Measurements from ENCODE around the gene TBL3. TPM values are rescaled to one million over a fixed set of nuclear protein-coding genes. Genes with fewer than 3 reads are reported as not detected.
A peak's percentile ranks its signal among the peaks of the same experiment; 100 is the strongest.

TBL3 gene
- total and polyA plus RNA-seq, 2 of the 8 experiments (the other 6 are each of a cell fraction or from before 2014, with no cell fraction given), result 65.8 to 137 TPM

GRCh38 chr16:1940273-1941161, 31.3 kb upstream of the TBL3 start:
- POLR2A ChIA-PET (ENCODE audit: partially characterized antibody), result interaction anchor here (0.6 to 11.7 kb wide), 6 partner anchors 8 to 971 kb away, joined by 3 to 336 read pairs (median 4); partner anchors contain the start of genes GFER, NDUFB10, RNF151 and RPL3L
- H2BK5ac ChIP-seq (ENCODE audit: low read depth, low read length), result no peak overlapping the region
- CTCF ChIA-PET (ENCODE audit: partially characterized antibody), result interaction anchor here (0.6 to 6.3 kb wide), 19 partner anchors 9 to 1698 kb away, joined by 3 to 62 read pairs (median 5); partner anchors contain the start of genes MEIOB and RPL3L
- H2BK12ac ChIP-seq (ENCODE audit: low read depth, low read length), result no peak overlapping the region
- H3K23me2 ChIP-seq (ENCODE audit: low read depth, low read length), result peaks cover 6% of the 10 kb centered on the region; the same call in 1 of the 2 replicates
- H4K5ac ChIP-seq (ENCODE audit: insufficient read length, low read depth, low read length), result no peak overlapping the region
- H3K27me3 ChIP-seq (replicated peaks in 1 of 4; ENCODE audit: control insufficient read depth in 3 of 4, extremely low read depth in 1 of 4, insufficient read depth in 3 of 4, low read length in 3 of 4), result peaks cover 0 to 2% (median 0%) of the 10 kb centered on the region in 4 experiments; a peak in 1 of 7 replicates
- H2AFZ ChIP-seq (ENCODE audit: low read length), result no peak overlapping the region
- WGBS, 2 experiments (ENCODE audit: extremely low coverage in 1 of 2, insufficient coverage in 1 of 2, insufficient read length in 1 of 2, insufficient replicate concordance in 2 of 2, low coverage in 1 of 2, low lambda C conversion rate in 2 of 2, missing lambda C conversion rate in 1 of 2), result 94% methylated on average over 22 of the region's 23 CpGs; no CpG with 5 or more reads in 1 of the 2 experiments
- H3K36me3 ChIP-seq (ENCODE audit: control insufficient read depth in 2 of 4, insufficient read depth in 4 of 4, low read length in 3 of 4), result peaks cover 4 to 12% (median 8%) of the 10 kb centered on the region in 4 experiments; a peak in 5 of 8 replicates
- H3K79me2 ChIP-seq (ENCODE audit: control insufficient read depth in 1 of 2, insufficient read depth in 2 of 2, low read length in 2 of 2), result no peaks in the 10 kb centered on the region
- no peak for DNase-seq (ENCODE audit: low read depth in 1 of 2, low spot score in 2 of 2)
- no peak overlapping the region; a peak in 1 of 7 replicates for H3K9ac ChIP-seq (replicated peaks in 1 of 4; ENCODE audit: extremely low read depth in 1 of 4, low read depth in 3 of 4, low read length in 3 of 4)
- no peak overlapping the region for H3K4ac ChIP-seq (replicated peaks; ENCODE audit: insufficient read length, low read depth, low read length)
- no peak overlapping the region for H3K56ac ChIP-seq (replicated peaks; ENCODE audit: insufficient read length, low read depth, low read length)
- H3K14ac ChIP-seq (ENCODE audit: insufficient read length), result no peak overlapping the region
- H3K23ac ChIP-seq (ENCODE audit: insufficient read length), result no peak overlapping the region
- no peak overlapping the region for H2BK20ac ChIP-seq (ENCODE audit: low read length)
- H2AK5ac ChIP-seq (ENCODE audit: low read depth, low read length), result no peak overlapping the region
- no peak overlapping the region for H3K4me3 ChIP-seq (ENCODE audit: extremely low read depth in 1 of 4, insufficient read depth in 2 of 4, low read depth in 3 of 4, low read length in 4 of 4)
- no peak overlapping the region for H3K18ac ChIP-seq (ENCODE audit: extremely low read depth, low read length)
- no peak overlapping the region for H2BK120ac ChIP-seq (replicated peaks; ENCODE audit: low read depth, low read length)
- H3K9me3 ChIP-seq (ENCODE audit: insufficient read depth in 2 of 2, low read depth in 1 of 2, low read length in 1 of 2), result no peaks in the 10 kb centered on the region
- H4K8ac ChIP-seq (ENCODE audit: extremely low read depth, insufficient read depth, low read length), result peak overlapping the region; percentile 76; the same call in 1 of the 2 replicates
- no peaks in the 10 kb centered on the region for H3K79me1 ChIP-seq (ENCODE audit: low read depth, low read length)
- FAIRE-seq, result no peak
- peaks cover 0 to 4% of the 10 kb centered on the region in 2 experiments for H4K20me1 ChIP-seq (replicated peaks in 1 of 2; ENCODE audit: control insufficient read depth in 1 of 2, insufficient read depth in 2 of 2, low read length in 2 of 2)
- H2BK15ac ChIP-seq (ENCODE audit: low read length), result no peak overlapping the region
- H3K4me2 ChIP-seq (ENCODE audit: insufficient read depth in 1 of 2, low read depth in 2 of 2, low read length in 2 of 2), result no peak overlapping the region
- H3K27ac ChIP-seq (ENCODE audit: low read depth, low read length), result no peak overlapping the region
- H3K4me1 ChIP-seq (replicated peaks in 1 of 4; ENCODE audit: control insufficient read depth in 3 of 4, insufficient read depth in 4 of 4, low read length in 3 of 4), result peaks cover 0 to 8% (median 6%) of the 10 kb centered on the region in 4 experiments; a peak in 5 of 7 replicates
- H4K91ac ChIP-seq (replicated peaks; ENCODE audit: insufficient read length, low read length), result no peak overlapping the region
- TF ChIP-seq ZNF274 (IDR thresholded peaks at IDR 0.05; ENCODE audit: borderline replicate concordance, extremely low read depth, low read length), result no peak
- no peak for TF ChIP-seq SP2 (IDR thresholded peaks at IDR 0.05; ENCODE audit: low read length)
- TF ChIP-seq CHD2 (IDR thresholded peaks at IDR 0.05; ENCODE audit: low read length), result no peak
- TF ChIP-seq CTCF (IDR thresholded peaks at IDR 0.05; ENCODE audit: control extremely low read depth in 1 of 3, insufficient read depth in 1 of 3, low read depth in 1 of 3, low read length in 3 of 3), result no peak
- TF ChIP-seq USF2 (IDR thresholded peaks at IDR 0.05; ENCODE audit: low read length), result no peak
- no peak for TF ChIP-seq CREB1 (IDR thresholded peaks at IDR 0.05)

Measured in H1 (cell line).